Osteoblast (primary cell): Measurements from ENCODE around the gene PPP2R5D. TPM values are rescaled to one million over a fixed set of nuclear protein-coding genes. Genes with fewer than 3 reads are reported as not detected.

Source experiments
- DNase-seq: peaks from one replicate; pipeline ENCODE4 v3.0.0; 2011; ENCODE audit warnings: low spot score, mixed read lengths; ENCODE audit not compliant: insufficient read length; ENCODE audit errors: missing footprints
- H2AFZ ChIP-seq: 2 replicates; pipeline ENCODE4 v1.6.0; 2011; ENCODE audit warnings: mild to moderate bottlenecking, low read length
- H3K27ac ChIP-seq: 2 replicates; pipeline ENCODE4 v1.5.1; 2011; ENCODE audit warnings: mild to moderate bottlenecking, low read depth, low read length, moderate library complexity
- H3K27me3 ChIP-seq: 2 replicates; pipeline ENCODE4 v1.6.0; 2012; ENCODE audit warnings: mild to moderate bottlenecking, control low read depth, inconsistent platforms, low read length, moderate library complexity; ENCODE audit not compliant: insufficient read depth
- H3K36me3 ChIP-seq: 2 replicates; pipeline ENCODE4 v1.5.1; 2011; ENCODE audit warnings: mild to moderate bottlenecking, low read length, control low read depth, moderate library complexity; ENCODE audit not compliant: insufficient read depth
- H3K4me1 ChIP-seq: 2 replicates; pipeline ENCODE4 v1.5.1; 2011; ENCODE audit warnings: mild to moderate bottlenecking, low read length, control low read depth, moderate library complexity; ENCODE audit not compliant: insufficient read depth
- H3K4me2 ChIP-seq: 2 replicates; pipeline ENCODE4 v1.6.0; 2011; ENCODE audit warnings: mild to moderate bottlenecking, low read length; ENCODE audit not compliant: insufficient read depth
- H3K4me3 ChIP-seq: fragments of 200-600 bp; sonication (generic); 3 replicates; pipeline ENCODE4 v1.5.1; 2012; ENCODE audit warnings: mild to moderate bottlenecking, low read length, inconsistent platforms; ENCODE audit not compliant: insufficient read depth
- H3K79me2 ChIP-seq: 2 replicates; pipeline ENCODE4 v1.6.0; 2012; ENCODE audit warnings: mild to moderate bottlenecking, low read length, control low read depth, inconsistent platforms; ENCODE audit not compliant: insufficient read depth
- H3K9me3 ChIP-seq: 2 replicates; pipeline ENCODE4 v1.5.1; 2011; ENCODE audit warnings: low read depth, low read length, control low read depth
- H4K20me1 ChIP-seq: 2 replicates; pipeline ENCODE4 v1.6.0; 2012; ENCODE audit warnings: mild to moderate bottlenecking, low read length, control low read depth; ENCODE audit not compliant: insufficient read depth
- total RNA-seq: library from RNA; depleted of rRNA; stranded (reverse); fragments of >200 nt; gene quantifications from 2 replicates; pipeline ENCODE4 v1.2.3, GENCODE V29; 2012
- TF ChIP-seq, protein P1 (sequence below): IDR thresholded peaks from 2 replicates; pipeline ENCODE4 v1.5.1; 2011; ENCODE audit warnings: mild to moderate bottlenecking, low read depth, low read length, moderate library complexity; ENCODE audit errors: extremely low read depth

Gene PPP2R5D
- total RNA-seq, 1 donor, result 30.8 TPM

- H4K20me1 ChIP-seq, result no peaks in the 10 kb centered on the region
- H3K4me2 ChIP-seq, result no peak overlapping the region
- H3K79me2 ChIP-seq, result peaks cover 22% of the 10 kb centered on the region
- H3K4me1 ChIP-seq, result peaks cover 18% of the 10 kb centered on the region
- TF ChIP-seq, protein P1, sequence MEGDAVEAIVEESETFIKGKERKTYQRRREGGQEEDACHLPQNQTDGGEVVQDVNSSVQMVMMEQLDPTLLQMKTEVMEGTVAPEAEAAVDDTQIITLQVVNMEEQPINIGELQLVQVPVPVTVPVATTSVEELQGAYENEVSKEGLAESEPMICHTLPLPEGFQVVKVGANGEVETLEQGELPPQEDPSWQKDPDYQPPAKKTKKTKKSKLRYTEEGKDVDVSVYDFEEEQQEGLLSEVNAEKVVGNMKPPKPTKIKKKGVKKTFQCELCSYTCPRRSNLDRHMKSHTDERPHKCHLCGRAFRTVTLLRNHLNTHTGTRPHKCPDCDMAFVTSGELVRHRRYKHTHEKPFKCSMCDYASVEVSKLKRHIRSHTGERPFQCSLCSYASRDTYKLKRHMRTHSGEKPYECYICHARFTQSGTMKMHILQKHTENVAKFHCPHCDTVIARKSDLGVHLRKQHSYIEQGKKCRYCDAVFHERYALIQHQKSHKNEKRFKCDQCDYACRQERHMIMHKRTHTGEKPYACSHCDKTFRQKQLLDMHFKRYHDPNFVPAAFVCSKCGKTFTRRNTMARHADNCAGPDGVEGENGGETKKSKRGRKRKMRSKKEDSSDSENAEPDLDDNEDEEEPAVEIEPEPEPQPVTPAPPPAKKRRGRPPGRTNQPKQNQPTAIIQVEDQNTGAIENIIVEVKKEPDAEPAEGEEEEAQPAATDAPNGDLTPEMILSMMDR, result no peak
- peaks cover 11% of the 10 kb centered on the region for H3K36me3 ChIP-seq
- no peaks in the 10 kb centered on the region for H3K27me3 ChIP-seq
- H3K27ac ChIP-seq, result no peak overlapping the region
- no peak overlapping the region for H2AFZ ChIP-seq
- DNase-seq, result peak; percentile 56
- H3K4me3 ChIP-seq, result no peak overlapping the region
- no peaks in the 10 kb centered on the region for H3K9me3 ChIP-seq
These were observed 77.5 kb downstream of the PPP2R5D start for GRCh38 chr6:43061861-43062260.

Other genes starting within 250 kb of the PPP2R5D start
- gene TBCC, start 238.5 kb upstream of the PPP2R5D start, total RNA-seq, result 30.9 and 33.7 TPM in 2 replicates
- 9.4 TPM in 2 replicates for gene BICRAL, start 202.5 kb upstream of the PPP2R5D start, total RNA-seq
- gene RPL7L1, start 105.0 kb upstream of the PPP2R5D start, total RNA-seq, result 112 and 128 TPM in 2 replicates
- not detected in 2 replicates for gene PTCRA, start 68.5 kb upstream of the PPP2R5D start, total RNA-seq
- gene CNPY3, start 55.1 kb upstream of the PPP2R5D start, total RNA-seq, result 33.3 TPM in 2 replicates
- 0.72 and 0.88 TPM in 2 replicates for gene GNMT, start 23.8 kb upstream of the PPP2R5D start, total RNA-seq
- 15.3 and 23.5 TPM in 2 replicates for gene PEX6, start 5.4 kb upstream of the PPP2R5D start, total RNA-seq
- 42.4 and 47.4 TPM in 2 replicates for gene MEA1, start 29.4 kb downstream of the PPP2R5D start, total RNA-seq
- gene KLHDC3, start 29.7 kb downstream of the PPP2R5D start, total RNA-seq, result 122 and 123 TPM in 2 replicates
- gene RRP36, start 37.1 kb downstream of the PPP2R5D start, total RNA-seq, result 84.0 and 90.2 TPM in 2 replicates
- 46.9 and 48.5 TPM in 2 replicates for gene CUL7, start 69.3 kb downstream of the PPP2R5D start, total RNA-seq
- 16.2 and 20.6 TPM in 2 replicates for gene MRPL2, start 74.9 kb downstream of the PPP2R5D start, total RNA-seq
- gene KLC4, start 75.1 kb downstream of the PPP2R5D start, total RNA-seq, result 17.7 and 20.3 TPM in 2 replicates
- 183 and 190 TPM in 2 replicates for gene PTK7, start 91.7 kb downstream of the PPP2R5D start, total RNA-seq
- gene SRF, start 186.7 kb downstream of the PPP2R5D start, total RNA-seq, result 17.7 and 20.6 TPM in 2 replicates
- gene CUL9, start 197.6 kb downstream of the PPP2R5D start, total RNA-seq, result 34.4 and 34.5 TPM in 2 replicates
- gene DNPH1, start 244.9 kb downstream of the PPP2R5D start, total RNA-seq, result 32.9 and 33.3 TPM in 2 replicates